WTC11 (cell line): ENCODE data around the gene HES5. TPM values are rescaled to one million over a fixed set of nuclear protein-coding genes. Genes with fewer than 3 reads are reported as not detected.

ENCODE experiments used
- ATAC-seq: fragments of 200-7000 bp; cut with Tn5 transposase; 2 replicates; pipeline ENCODE4 v1.10.0; 2021; ENCODE audit warnings: mild to moderate bottlenecking, moderate library complexity
- CTCF ChIA-PET: fragments of 300-600 bp; sonication (Branson Sonifier 250); formaldehyde crosslinking; loops from one replicate; lab custom pipeline; 2021; ENCODE audit warnings: antibody characterized with exemption; lab: Charles Lee
- POLR2A ChIA-PET: fragments of 350-600 bp; sonication (Branson Sonifier 250); formaldehyde crosslinking; loops from one replicate; lab custom pipeline; 2021; ENCODE audit warnings: antibody characterized with exemption; lab: Charles Lee
- DNase-seq: peaks from one replicate; pipeline ENCODE4 v3.0.0; 2021; ENCODE audit warnings: low spot score
- H3K27ac Mint-ChIP-seq: 2 replicates; pipeline ENCODE4 v1.8.0; 2021; ENCODE audit warnings: mixed read lengths
- H3K27me3 Mint-ChIP-seq: 2 replicates; pipeline ENCODE4 v1.8.0; 2021; ENCODE audit warnings: low read depth, mild to moderate bottlenecking, moderate library complexity, mixed read lengths
- H3K36me3 Mint-ChIP-seq: 2 replicates; pipeline ENCODE4 v1.8.0; 2021; ENCODE audit warnings: mixed read lengths
- H3K4me1 Mint-ChIP-seq: 2 replicates; pipeline ENCODE4 v1.8.0; 2022; ENCODE audit warnings: mixed read lengths
- H3K4me3 Mint-ChIP-seq: 2 replicates; pipeline ENCODE4 v1.8.0; 2021; ENCODE audit warnings: mild to moderate bottlenecking, moderate library complexity, mixed read lengths
- H3K9me3 Mint-ChIP-seq: 2 replicates; pipeline ENCODE4 v1.8.0; 2021; ENCODE audit warnings: mixed read lengths
- CREM ChIP-seq: sonication (generic); formaldehyde crosslinking; IDR thresholded peaks from 2 replicates; pipeline ENCODE4 v1.8.1; 2022; ENCODE audit warnings: mild to moderate bottlenecking, missing genetic modification reagents, moderate library complexity
- ELF4 ChIP-seq: sonication (generic); formaldehyde crosslinking; IDR thresholded peaks from 2 replicates; pipeline ENCODE4 v1.8.1; 2022; ENCODE audit warnings: low read depth, mild to moderate bottlenecking, moderate library complexity, missing genetic modification reagents
- EMX1 ChIP-seq: fragments of 250-450 bp; sonication (Bioruptor Pico); IDR thresholded peaks from 2 replicates; pipeline ENCODE4 v1.8.0; 2021; ENCODE audit warnings: mild to moderate bottlenecking
- FOXJ3 ChIP-seq: sonication (generic); formaldehyde crosslinking; IDR thresholded peaks from 2 replicates; pipeline ENCODE4 v1.9.0; 2021; ENCODE audit warnings: missing genetic modification reagents, mild to moderate bottlenecking, borderline replicate concordance
- FOXP1 ChIP-seq: sonication (generic); formaldehyde crosslinking; IDR thresholded peaks from 2 replicates; pipeline ENCODE4 v1.8.0; 2022; ENCODE audit warnings: missing genetic modification reagents, mild to moderate bottlenecking, moderate library complexity, borderline replicate concordance
- GRHL2 ChIP-seq: fragments of 250-450 bp; sonication (Bioruptor Pico); IDR thresholded peaks from 2 replicates; pipeline ENCODE4 v1.8.0; 2022; ENCODE audit warnings: mild to moderate bottlenecking, moderate library complexity; ENCODE audit not compliant: insufficient replicate concordance, severe bottlenecking
- MYBL2 ChIP-seq: sonication (generic); formaldehyde crosslinking; IDR thresholded peaks from 2 replicates; pipeline ENCODE4 v1.8.1; 2023; ENCODE audit warnings: mild to moderate bottlenecking, moderate library complexity, missing genetic modification reagents
- NFYB ChIP-seq: sonication (generic); formaldehyde crosslinking; conservative IDR thresholded peaks from 2 replicates; pipeline ENCODE4 v1.8.0; 2022; ENCODE audit warnings: low read depth, missing genetic modification reagents
- SP1 ChIP-seq: sonication (generic); formaldehyde crosslinking; conservative IDR thresholded peaks from 2 replicates; pipeline ENCODE4 v1.8.1; 2022; ENCODE audit warnings: missing genetic modification reagents
- TEAD1 ChIP-seq: sonication (generic); formaldehyde crosslinking; IDR thresholded peaks from 2 replicates; pipeline ENCODE4 v1.8.0; 2022; ENCODE audit warnings: mild to moderate bottlenecking, missing genetic modification reagents
- ZBTB21 ChIP-seq: sonication (generic); formaldehyde crosslinking; IDR thresholded peaks from 2 replicates; pipeline ENCODE4 v1.8.1; 2023; ENCODE audit warnings: mild to moderate bottlenecking, missing genetic modification reagents, borderline replicate concordance
- ZNF396 ChIP-seq: fragments of 250-450 bp; sonication (Bioruptor Pico); IDR thresholded peaks from 2 replicates; pipeline ENCODE4 v1.8.0; 2021; ENCODE audit warnings: mild to moderate bottlenecking, moderate library complexity, borderline replicate concordance
- total RNA-seq: library from RNA; stranded (reverse); gene quantifications from 3 replicates; pipeline ENCODE4 v1.2.3, GENCODE V29; 2021
- TF ChIP-seq, protein P1 (sequence below): fragments of 250-450 bp; sonication (Bioruptor Pico); IDR thresholded peaks from 2 replicates; pipeline ENCODE4 v1.9.0; 2021; ENCODE audit warnings: mild to moderate bottlenecking
- TF ChIP-seq, protein P2 (sequence below): sonication (generic); formaldehyde crosslinking; conservative IDR thresholded peaks from 2 replicates; pipeline ENCODE4 v1.8.1; 2022; ENCODE audit warnings: mild to moderate bottlenecking, missing genetic modification reagents
- TF ChIP-seq, protein P3 (sequence below): fragments of 250-450 bp; sonication (Bioruptor Pico); IDR thresholded peaks from 2 replicates; pipeline ENCODE4 v1.9.0; 2021; ENCODE audit warnings: mild to moderate bottlenecking
- TF ChIP-seq, protein P4 (sequence below): sonication (generic); formaldehyde crosslinking; IDR thresholded peaks from 2 replicates; pipeline ENCODE4 v1.8.1; 2022; ENCODE audit warnings: mild to moderate bottlenecking, missing genetic modification reagents, moderate library complexity, borderline replicate concordance
- TF ChIP-seq, protein P5 (sequence below): sonication (generic); formaldehyde crosslinking; IDR thresholded peaks from 2 replicates; pipeline ENCODE4 v1.8.0; 2023; ENCODE audit warnings: missing genetic modification reagents
- TF ChIP-seq, protein P6 (sequence below): sonication (generic); formaldehyde crosslinking; IDR thresholded peaks from 2 replicates; pipeline ENCODE4 v1.8.0; 2023; ENCODE audit warnings: mild to moderate bottlenecking, missing genetic modification reagents
- TF ChIP-seq, protein P7 (sequence below): fragments of 250-450 bp; sonication (Bioruptor Pico); IDR thresholded peaks from 2 replicates; pipeline ENCODE4 v1.9.0; 2021; ENCODE audit warnings: moderate library complexity, mild to moderate bottlenecking, inconsistent platforms, borderline replicate concordance

Gene HES5
- total RNA-seq, 1 experiment from 2014 or later = not detected

DNA sequence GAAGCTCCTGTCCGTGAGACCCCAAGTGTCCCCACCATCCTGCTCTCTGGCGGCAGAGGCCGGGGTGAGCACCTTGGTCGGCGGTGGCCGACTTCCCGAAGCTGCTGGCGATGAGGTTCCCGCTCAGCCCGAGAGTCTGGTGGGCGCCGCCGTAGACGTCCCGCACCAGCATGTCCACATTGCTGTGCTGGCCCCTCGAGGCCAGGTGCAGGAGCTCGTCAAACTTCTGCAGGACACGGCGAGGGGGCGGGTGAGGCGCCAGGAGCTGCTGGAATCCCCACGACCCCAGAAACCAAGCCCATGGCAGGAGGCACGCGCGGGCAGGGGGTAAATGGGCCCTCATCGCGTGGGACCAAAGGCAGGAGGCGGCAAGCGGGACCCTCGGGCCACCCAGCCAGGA, 10.3 kb downstream of the HES5 start:
- Mint-ChIP-seq H3K9me3 (no peaks in the 10 kb centered on the region), H3K4me3 (no peak overlapping the region), H3K36me3 (peaks cover 19% of the 10 kb centered on the region), H3K4me1 (peaks cover 10% of the 10 kb centered on the region), H3K27me3 (no peaks in the 10 kb centered on the region), H3K27ac (no peak overlapping the region)
- no peak for ATAC-seq
- TF ChIP-seq, protein P1, sequence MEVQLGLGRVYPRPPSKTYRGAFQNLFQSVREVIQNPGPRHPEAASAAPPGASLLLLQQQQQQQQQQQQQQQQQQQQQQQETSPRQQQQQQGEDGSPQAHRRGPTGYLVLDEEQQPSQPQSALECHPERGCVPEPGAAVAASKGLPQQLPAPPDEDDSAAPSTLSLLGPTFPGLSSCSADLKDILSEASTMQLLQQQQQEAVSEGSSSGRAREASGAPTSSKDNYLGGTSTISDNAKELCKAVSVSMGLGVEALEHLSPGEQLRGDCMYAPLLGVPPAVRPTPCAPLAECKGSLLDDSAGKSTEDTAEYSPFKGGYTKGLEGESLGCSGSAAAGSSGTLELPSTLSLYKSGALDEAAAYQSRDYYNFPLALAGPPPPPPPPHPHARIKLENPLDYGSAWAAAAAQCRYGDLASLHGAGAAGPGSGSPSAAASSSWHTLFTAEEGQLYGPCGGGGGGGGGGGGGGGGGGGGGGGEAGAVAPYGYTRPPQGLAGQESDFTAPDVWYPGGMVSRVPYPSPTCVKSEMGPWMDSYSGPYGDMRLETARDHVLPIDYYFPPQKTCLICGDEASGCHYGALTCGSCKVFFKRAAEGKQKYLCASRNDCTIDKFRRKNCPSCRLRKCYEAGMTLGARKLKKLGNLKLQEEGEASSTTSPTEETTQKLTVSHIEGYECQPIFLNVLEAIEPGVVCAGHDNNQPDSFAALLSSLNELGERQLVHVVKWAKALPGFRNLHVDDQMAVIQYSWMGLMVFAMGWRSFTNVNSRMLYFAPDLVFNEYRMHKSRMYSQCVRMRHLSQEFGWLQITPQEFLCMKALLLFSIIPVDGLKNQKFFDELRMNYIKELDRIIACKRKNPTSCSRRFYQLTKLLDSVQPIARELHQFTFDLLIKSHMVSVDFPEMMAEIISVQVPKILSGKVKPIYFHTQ (CRISPR knock-in tag) = no peak
- TF ChIP-seq, protein P2, sequence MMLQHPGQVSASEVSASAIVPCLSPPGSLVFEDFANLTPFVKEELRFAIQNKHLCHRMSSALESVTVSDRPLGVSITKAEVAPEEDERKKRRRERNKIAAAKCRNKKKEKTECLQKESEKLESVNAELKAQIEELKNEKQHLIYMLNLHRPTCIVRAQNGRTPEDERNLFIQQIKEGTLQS (CRISPR knock-in tag) = no peak
- no peak for TF ChIP-seq CREM (CRISPR knock-in tag)
- TF ChIP-seq MYBL2 (CRISPR knock-in tag) = no peak
- TF ChIP-seq, protein P3, sequence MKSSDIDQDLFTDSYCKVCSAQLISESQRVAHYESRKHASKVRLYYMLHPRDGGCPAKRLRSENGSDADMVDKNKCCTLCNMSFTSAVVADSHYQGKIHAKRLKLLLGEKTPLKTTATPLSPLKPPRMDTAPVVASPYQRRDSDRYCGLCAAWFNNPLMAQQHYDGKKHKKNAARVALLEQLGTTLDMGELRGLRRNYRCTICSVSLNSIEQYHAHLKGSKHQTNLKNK (CRISPR knock-in tag) = no peak
- TF ChIP-seq TEAD1 = no peak
- TF ChIP-seq NFYB (CRISPR knock-in tag) = no peak
- TF ChIP-seq EMX1 (CRISPR knock-in tag) = no peak
- TF ChIP-seq, protein P4, sequence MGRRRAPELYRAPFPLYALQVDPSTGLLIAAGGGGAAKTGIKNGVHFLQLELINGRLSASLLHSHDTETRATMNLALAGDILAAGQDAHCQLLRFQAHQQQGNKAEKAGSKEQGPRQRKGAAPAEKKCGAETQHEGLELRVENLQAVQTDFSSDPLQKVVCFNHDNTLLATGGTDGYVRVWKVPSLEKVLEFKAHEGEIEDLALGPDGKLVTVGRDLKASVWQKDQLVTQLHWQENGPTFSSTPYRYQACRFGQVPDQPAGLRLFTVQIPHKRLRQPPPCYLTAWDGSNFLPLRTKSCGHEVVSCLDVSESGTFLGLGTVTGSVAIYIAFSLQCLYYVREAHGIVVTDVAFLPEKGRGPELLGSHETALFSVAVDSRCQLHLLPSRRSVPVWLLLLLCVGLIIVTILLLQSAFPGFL (CRISPR knock-in tag) = no peak
- DNase-seq = no peak
- POLR2A ChIA-PET = no interaction called here
- CTCF ChIA-PET = interaction anchor here (1.3 kb wide), 1 partner anchor 90 kb away, joined by 3 read pairs; no protein-coding TSS in a partner anchor

DNA sequence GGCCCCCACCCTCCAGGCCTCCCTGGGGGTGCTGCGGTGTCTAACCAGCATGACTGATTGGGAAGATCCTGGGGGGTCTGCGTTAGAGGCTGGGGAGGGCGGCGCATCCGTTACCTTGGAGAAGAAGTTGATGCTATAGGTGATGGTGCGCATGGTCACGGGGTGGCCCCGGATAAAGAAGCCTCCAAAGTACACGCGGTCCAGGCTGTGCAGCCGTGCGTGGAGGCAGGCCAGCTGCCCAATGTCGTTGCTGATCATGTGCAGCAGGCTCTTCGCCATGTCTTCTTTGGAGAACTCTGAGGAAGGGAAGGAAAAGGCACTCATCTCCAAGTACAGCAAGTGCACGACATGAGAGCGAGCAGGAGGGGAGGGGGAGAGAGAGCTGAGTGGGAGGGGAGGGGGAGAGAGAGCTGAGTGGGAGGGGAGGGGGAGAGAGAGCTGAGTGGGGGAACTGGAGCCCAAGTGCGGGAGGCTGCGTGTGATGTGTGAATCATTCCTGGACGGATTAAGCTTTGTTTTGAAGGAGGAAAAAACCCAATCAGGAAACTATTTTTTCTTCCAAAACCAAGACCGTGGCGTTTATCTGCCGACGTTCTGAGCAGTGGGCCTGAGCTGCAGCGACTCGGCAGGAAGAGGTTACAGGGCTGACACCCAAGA, 10.9 kb downstream of the HES5 start:
- ChIA-PET POLR2A (no interaction called here), CTCF (interaction anchor here (1.2 to 1.3 kb wide), 2 partner anchors 29 to 89 kb away, joined by 3 read pairs; no protein-coding TSS in a partner anchor)
- H3K4me1 Mint-ChIP-seq = peaks cover 4% of the 10 kb centered on the region
- no peaks in the 10 kb centered on the region for H3K9me3 Mint-ChIP-seq
- H3K27ac Mint-ChIP-seq = no peak overlapping the region
- H3K36me3 Mint-ChIP-seq = peaks cover 19% of the 10 kb centered on the region
- ATAC-seq (no peak), DNase-seq (no peak)
- no peak overlapping the region for H3K4me3 Mint-ChIP-seq
- TF ChIP-seq, protein P5, sequence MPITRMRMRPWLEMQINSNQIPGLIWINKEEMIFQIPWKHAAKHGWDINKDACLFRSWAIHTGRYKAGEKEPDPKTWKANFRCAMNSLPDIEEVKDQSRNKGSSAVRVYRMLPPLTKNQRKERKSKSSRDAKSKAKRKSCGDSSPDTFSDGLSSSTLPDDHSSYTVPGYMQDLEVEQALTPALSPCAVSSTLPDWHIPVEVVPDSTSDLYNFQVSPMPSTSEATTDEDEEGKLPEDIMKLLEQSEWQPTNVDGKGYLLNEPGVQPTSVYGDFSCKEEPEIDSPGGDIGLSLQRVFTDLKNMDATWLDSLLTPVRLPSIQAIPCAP = no peak
- TF ChIP-seq, protein P6, sequence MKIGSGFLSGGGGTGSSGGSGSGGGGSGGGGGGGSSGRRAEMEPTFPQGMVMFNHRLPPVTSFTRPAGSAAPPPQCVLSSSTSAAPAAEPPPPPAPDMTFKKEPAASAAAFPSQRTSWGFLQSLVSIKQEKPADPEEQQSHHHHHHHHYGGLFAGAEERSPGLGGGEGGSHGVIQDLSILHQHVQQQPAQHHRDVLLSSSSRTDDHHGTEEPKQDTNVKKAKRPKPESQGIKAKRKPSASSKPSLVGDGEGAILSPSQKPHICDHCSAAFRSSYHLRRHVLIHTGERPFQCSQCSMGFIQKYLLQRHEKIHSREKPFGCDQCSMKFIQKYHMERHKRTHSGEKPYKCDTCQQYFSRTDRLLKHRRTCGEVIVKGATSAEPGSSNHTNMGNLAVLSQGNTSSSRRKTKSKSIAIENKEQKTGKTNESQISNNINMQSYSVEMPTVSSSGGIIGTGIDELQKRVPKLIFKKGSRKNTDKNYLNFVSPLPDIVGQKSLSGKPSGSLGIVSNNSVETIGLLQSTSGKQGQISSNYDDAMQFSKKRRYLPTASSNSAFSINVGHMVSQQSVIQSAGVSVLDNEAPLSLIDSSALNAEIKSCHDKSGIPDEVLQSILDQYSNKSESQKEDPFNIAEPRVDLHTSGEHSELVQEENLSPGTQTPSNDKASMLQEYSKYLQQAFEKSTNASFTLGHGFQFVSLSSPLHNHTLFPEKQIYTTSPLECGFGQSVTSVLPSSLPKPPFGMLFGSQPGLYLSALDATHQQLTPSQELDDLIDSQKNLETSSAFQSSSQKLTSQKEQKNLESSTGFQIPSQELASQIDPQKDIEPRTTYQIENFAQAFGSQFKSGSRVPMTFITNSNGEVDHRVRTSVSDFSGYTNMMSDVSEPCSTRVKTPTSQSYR (CRISPR knock-in tag) = no peak
- TF ChIP-seq SP1 (CRISPR knock-in tag) (no peak), FOXP1 (CRISPR knock-in tag) (no peak), ELF4 (no peak), TEAD1 (no peak), ZNF396 (no peak), ZBTB21 (CRISPR knock-in tag) (no peak), FOXJ3 (CRISPR knock-in tag) (no peak), GRHL2 (CRISPR knock-in tag) (no peak)
- TF ChIP-seq, protein P7, sequence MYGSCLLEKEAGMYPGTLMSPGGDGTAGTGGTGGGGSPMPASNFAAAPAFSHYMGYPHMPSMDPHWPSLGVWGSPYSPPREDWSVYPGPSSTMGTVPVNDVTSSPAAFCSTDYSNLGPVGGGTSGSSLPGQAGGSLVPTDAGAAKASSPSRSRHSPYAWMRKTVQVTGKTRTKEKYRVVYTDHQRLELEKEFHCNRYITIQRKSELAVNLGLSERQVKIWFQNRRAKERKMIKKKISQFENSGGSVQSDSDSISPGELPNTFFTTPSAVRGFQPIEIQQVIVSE = no peak
- TF ChIP-seq, protein P2 (CRISPR knock-in tag) = no peak
- no peaks in the 10 kb centered on the region for H3K27me3 Mint-ChIP-seq
